DOHH2 (cell line): ENCODE measurements around the gene ZFX.

Source experiments
- H3F3A ChIP-seq: fragments of 200-600 bp; sonication (generic), shearing (Covaris generic); 2 replicates; pipeline ENCODE4 v1.6.0; 2016; ENCODE audit warnings: antibody characterized with exemption, mild to moderate bottlenecking; ENCODE audit not compliant: control insufficient read depth, insufficient read depth
- H3K27ac ChIP-seq: fragments of 200-600 bp; sonication (generic); 2 replicates; pipeline ENCODE4 v1.5.1; 2014; ENCODE audit warnings: low read depth, mild to moderate bottlenecking, low read length, moderate library complexity
- H3K27me3 ChIP-seq: fragments of 200-600 bp; sonication (generic); 2 replicates; pipeline ENCODE4 v1.6.1; 2014; ENCODE audit warnings: mild to moderate bottlenecking, low read length, mixed read lengths; ENCODE audit not compliant: control insufficient read depth
- H3K36me3 ChIP-seq: fragments of 200-600 bp; sonication (generic); 2 replicates; pipeline ENCODE4 v1.6.1; 2014; ENCODE audit warnings: mild to moderate bottlenecking, low read length, moderate library complexity, mixed read lengths; ENCODE audit not compliant: control insufficient read depth
- H3K4me1 ChIP-seq: fragments of 200-600 bp; sonication (generic); 2 replicates; pipeline ENCODE4 v1.6.1; 2014; ENCODE audit warnings: mild to moderate bottlenecking, low read length, mixed read lengths; ENCODE audit not compliant: control insufficient read depth
- H3K4me2 ChIP-seq: fragments of 200-600 bp; sonication (generic); 2 replicates; pipeline ENCODE4 v1.6.0; 2014; ENCODE audit warnings: mild to moderate bottlenecking, low read length, moderate library complexity
- H3K4me3 ChIP-seq: fragments of 200-600 bp; sonication (generic); 2 replicates; pipeline ENCODE4 v1.5.1; 2014; ENCODE audit warnings: mild to moderate bottlenecking, low read length, mixed read lengths
- H3K79me2 ChIP-seq: fragments of 200-600 bp; sonication (generic); 2 replicates; pipeline ENCODE4 v1.6.1; 2014; ENCODE audit warnings: mild to moderate bottlenecking, low read length, mixed read lengths; ENCODE audit not compliant: control insufficient read depth
- H3K9me2 ChIP-seq: fragments of 200-600 bp; sonication (generic); replicated peaks from 2 replicates; pipeline ENCODE4 v1.6.1; 2014; ENCODE audit warnings: mild to moderate bottlenecking, low read length, mixed read lengths; ENCODE audit not compliant: control insufficient read depth
- H3K9me3 ChIP-seq: fragments of 200-600 bp; sonication (generic); 2 replicates; pipeline ENCODE4 v1.6.1; 2014; ENCODE audit warnings: antibody characterized with exemption, low read length, mixed read lengths; ENCODE audit not compliant: control insufficient read depth, insufficient read depth
- H4K20me1 ChIP-seq: fragments of 200-600 bp; sonication (generic); 2 replicates; pipeline ENCODE4 v1.6.0; 2014; ENCODE audit warnings: low read depth, mild to moderate bottlenecking, antibody characterized with exemption, low read length, moderate library complexity; ENCODE audit not compliant: control insufficient read depth, insufficient read depth
- EZH2phosphoT487 ChIP-seq: fragments of 200-600 bp; sonication (generic); IDR thresholded peaks from 2 replicates; pipeline ENCODE4 v1.6.1; 2017; ENCODE audit warnings: borderline replicate concordance, mild to moderate bottlenecking, antibody characterized with exemption, low read length, moderate library complexity, mixed read lengths
- TF ChIP-seq, protein P1 (sequence below): fragments of 200-600 bp; sonication (generic); IDR thresholded peaks from one replicate; pipeline ENCODE4 v1.5.1; 2014; ENCODE audit warnings: antibody characterized with exemption, mild to moderate bottlenecking, low read depth, low read length; ENCODE audit not compliant: poor library complexity, severe bottlenecking

The ZFX gene

DNA sequence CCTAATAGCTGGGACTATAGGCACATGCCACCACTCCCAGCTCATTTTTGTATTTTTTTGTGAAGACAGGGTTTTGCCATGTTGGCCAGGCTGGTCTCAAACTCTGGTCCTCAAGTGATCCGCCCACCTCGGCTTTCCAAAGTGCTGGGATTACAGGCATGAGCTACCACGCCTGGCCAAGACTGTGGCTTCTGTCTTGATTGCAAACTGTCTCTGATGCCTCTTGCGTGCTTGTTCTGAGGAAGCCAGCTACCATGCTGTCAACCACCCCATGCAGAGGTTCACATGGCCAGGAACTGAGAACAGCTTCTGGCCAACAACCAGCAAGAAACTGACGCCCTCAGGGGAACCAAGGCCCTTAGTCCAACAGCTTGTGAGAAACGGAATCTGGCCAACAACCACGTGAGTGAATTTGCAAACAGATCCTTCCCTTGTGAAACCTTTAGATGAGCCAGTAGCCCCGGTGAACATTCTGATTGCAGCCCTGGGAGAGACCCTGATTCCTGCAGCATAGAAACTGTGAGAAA is 93.2 kb downstream of the ZFX start:
- peaks cover 6% of the 10 kb centered on the region; the same call in 1 of the 2 replicates for H3K4me1 ChIP-seq
- H3K27ac ChIP-seq = no peak overlapping the region
- no peaks in the 10 kb centered on the region for H4K20me1 ChIP-seq
- no peaks in the 10 kb centered on the region for H3F3A ChIP-seq
- no peaks in the 10 kb centered on the region for H3K27me3 ChIP-seq
- no peaks in the 10 kb centered on the region for H3K9me2 ChIP-seq
- H3K4me2 ChIP-seq = no peak overlapping the region
- no peaks in the 10 kb centered on the region for H3K36me3 ChIP-seq
- no peaks in the 10 kb centered on the region for H3K9me3 ChIP-seq
- TF ChIP-seq, protein P1, sequence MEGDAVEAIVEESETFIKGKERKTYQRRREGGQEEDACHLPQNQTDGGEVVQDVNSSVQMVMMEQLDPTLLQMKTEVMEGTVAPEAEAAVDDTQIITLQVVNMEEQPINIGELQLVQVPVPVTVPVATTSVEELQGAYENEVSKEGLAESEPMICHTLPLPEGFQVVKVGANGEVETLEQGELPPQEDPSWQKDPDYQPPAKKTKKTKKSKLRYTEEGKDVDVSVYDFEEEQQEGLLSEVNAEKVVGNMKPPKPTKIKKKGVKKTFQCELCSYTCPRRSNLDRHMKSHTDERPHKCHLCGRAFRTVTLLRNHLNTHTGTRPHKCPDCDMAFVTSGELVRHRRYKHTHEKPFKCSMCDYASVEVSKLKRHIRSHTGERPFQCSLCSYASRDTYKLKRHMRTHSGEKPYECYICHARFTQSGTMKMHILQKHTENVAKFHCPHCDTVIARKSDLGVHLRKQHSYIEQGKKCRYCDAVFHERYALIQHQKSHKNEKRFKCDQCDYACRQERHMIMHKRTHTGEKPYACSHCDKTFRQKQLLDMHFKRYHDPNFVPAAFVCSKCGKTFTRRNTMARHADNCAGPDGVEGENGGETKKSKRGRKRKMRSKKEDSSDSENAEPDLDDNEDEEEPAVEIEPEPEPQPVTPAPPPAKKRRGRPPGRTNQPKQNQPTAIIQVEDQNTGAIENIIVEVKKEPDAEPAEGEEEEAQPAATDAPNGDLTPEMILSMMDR = no peak
- no peak for TF ChIP-seq EZH2phosphoT487
- H3K79me2 ChIP-seq = no peaks in the 10 kb centered on the region
- H3K4me3 ChIP-seq = no peak overlapping the region

DNA sequence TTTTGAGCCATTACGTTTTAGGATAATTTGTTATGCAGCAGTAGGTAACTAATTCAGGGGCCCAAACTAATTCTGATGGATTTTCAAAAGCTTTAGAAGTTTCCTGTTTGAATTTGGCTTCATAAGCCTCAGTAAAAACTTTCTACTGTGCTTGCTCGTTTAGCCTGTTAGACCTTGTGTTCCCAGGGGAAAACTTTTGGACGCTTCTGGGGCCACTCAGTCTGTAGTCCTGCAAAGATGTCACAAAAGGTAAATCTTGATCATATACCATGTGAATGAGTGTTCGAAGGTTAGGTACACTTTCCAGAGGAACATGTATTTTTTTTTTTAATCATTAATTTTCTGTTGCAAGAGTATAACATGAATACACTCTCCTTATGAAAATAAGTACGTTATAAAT is 93.7 kb downstream of the ZFX start:
- Histone ChIP-seq H3F3A (no peaks in the 10 kb centered on the region), H3K36me3 (no peaks in the 10 kb centered on the region), H3K79me2 (no peaks in the 10 kb centered on the region), H3K4me2 (no peak overlapping the region), H4K20me1 (no peaks in the 10 kb centered on the region), H3K27me3 (no peaks in the 10 kb centered on the region), H3K4me3 (no peak overlapping the region), H3K9me2 (no peaks in the 10 kb centered on the region), H3K9me3 (no peaks in the 10 kb centered on the region), H3K27ac (no peak overlapping the region), H3K4me1 (peaks cover 6% of the 10 kb centered on the region; the same call in 1 of the 2 replicates)
- TF ChIP-seq, protein P1 = no peak
- TF ChIP-seq EZH2phosphoT487 = no peak

DNA sequence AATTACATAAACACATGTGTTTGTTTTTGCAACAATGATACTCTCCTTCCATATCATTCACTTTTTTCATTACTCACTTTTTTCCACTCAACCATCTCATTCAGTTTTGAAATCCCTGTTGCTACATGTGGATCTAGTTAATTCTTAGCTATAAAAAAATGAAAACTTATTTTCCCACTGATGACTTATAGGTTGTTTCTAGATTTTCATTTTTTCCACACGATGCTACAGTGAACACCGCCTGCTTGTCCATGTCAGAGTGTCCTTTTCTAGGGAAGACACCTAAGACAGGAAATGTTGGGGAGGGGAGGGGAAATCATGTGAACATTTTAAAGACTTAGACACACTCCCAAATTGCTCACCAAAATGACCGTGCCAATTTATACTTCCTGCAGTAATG is 94.2 kb downstream of the ZFX start:
- no peaks in the 10 kb centered on the region for H3K27me3 ChIP-seq
- no peak for TF ChIP-seq EZH2phosphoT487
- TF ChIP-seq, protein P1 = no peak
- H3F3A ChIP-seq = no peaks in the 10 kb centered on the region
- H3K4me2 ChIP-seq = no peak overlapping the region
- H3K4me3 ChIP-seq = no peak overlapping the region
- no peaks in the 10 kb centered on the region for H4K20me1 ChIP-seq
- H3K4me1 ChIP-seq = peaks cover 6% of the 10 kb centered on the region; the same call in 1 of the 2 replicates
- no peak overlapping the region for H3K27ac ChIP-seq
- H3K9me3 ChIP-seq = no peaks in the 10 kb centered on the region
- no peaks in the 10 kb centered on the region for H3K36me3 ChIP-seq
- no peaks in the 10 kb centered on the region for H3K9me2 ChIP-seq
- no peaks in the 10 kb centered on the region for H3K79me2 ChIP-seq
